OCI-LY3 (cell line): ENCODE measurements around the gene OMA1.

Experiments
- EZH2phosphoT487 ChIP-seq: fragments of 200-600 bp; shearing (Covaris generic); IDR thresholded peaks from 2 replicates; pipeline ENCODE4 v1.6.1; 2018; ENCODE audit warnings: antibody characterized with exemption, mixed run types, low read depth
- TF ChIP-seq, protein P1 (sequence below): fragments of 200-600, 300-600 bp; sonication (generic); IDR thresholded peaks from 2 replicates; pipeline ENCODE4 v1.5.1; 2014; ENCODE audit warnings: antibody characterized with exemption, low read length, low read depth

DNA sequence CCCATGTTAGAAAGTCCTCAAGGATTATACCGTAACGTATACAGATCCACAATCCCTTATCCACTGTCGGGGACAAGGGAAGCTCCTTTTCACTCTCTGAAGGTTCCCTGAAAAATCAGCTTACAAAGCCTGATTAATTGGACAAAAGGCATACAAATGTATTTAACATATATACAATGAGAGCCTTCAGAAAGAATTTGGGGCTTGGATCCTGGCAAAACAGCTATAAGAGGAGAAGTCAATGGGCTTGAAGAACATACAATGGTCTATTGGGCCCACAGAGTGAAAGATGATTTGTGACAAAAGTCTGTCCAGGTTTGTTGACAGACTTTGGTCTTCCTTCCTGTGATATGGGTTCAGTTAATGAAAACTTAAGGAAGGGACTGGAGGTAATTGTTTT is 19.8 kb upstream of the OMA1 start:
- TF ChIP-seq, protein P1, sequence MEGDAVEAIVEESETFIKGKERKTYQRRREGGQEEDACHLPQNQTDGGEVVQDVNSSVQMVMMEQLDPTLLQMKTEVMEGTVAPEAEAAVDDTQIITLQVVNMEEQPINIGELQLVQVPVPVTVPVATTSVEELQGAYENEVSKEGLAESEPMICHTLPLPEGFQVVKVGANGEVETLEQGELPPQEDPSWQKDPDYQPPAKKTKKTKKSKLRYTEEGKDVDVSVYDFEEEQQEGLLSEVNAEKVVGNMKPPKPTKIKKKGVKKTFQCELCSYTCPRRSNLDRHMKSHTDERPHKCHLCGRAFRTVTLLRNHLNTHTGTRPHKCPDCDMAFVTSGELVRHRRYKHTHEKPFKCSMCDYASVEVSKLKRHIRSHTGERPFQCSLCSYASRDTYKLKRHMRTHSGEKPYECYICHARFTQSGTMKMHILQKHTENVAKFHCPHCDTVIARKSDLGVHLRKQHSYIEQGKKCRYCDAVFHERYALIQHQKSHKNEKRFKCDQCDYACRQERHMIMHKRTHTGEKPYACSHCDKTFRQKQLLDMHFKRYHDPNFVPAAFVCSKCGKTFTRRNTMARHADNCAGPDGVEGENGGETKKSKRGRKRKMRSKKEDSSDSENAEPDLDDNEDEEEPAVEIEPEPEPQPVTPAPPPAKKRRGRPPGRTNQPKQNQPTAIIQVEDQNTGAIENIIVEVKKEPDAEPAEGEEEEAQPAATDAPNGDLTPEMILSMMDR, result no peak
- no peak for TF ChIP-seq EZH2phosphoT487
